Pulmonary artery endothelial cell (primary cell): ENCODE results near the gene MON2. TPM values are rescaled to one million over a fixed set of nuclear protein-coding genes. Genes with fewer than 3 reads are reported as not detected.

Experiments used
- total RNA-seq: library from RNA; depleted of rRNA; stranded (reverse); fragments of >200 nt; gene quantifications from 2 replicates; pipeline ENCODE4 v1.2.3, GENCODE V29; 2014

The MON2 gene
- total RNA-seq, 1 donor from 2014 or later: 23.7 TPM

Other genes starting within 250 kb of the MON2 start
- gene USP15, start 206.4 kb upstream of the MON2 start, total RNA-seq: 69.1 and 80.0 TPM in 2 replicates